GM12874 (cell line): Measurements from ENCODE around the gene PRLH.

Experiments used
- CTCF ChIP-seq: IDR thresholded peaks from 2 replicates; pipeline ENCODE4 v1.5.1; 2011; ENCODE audit warnings: low read depth, mild to moderate bottlenecking, control low read depth, low read length, moderate library complexity; ENCODE audit not compliant: insufficient read depth

PRLH gene

DNA sequence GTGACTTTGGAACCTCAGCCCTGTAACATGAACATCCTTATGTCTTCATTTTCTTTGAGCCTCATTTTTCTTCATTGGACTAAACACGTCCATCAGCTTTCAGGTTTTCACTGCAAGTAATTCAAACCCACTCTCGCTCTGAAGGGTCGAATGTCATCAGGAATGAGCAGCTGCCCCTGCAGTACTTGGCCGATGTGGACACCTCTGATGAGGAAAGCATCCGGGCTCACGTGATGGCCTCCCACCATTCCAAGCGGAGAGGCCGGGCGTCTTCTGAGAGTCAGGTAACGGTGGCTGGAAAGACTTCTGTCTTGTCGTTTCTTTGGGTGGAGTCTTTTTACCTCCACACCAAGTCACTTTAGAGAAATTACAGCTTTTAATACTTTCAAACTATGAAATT, 39.1 kb upstream of the PRLH start:
- no peak for TF ChIP-seq CTCF

DNA sequence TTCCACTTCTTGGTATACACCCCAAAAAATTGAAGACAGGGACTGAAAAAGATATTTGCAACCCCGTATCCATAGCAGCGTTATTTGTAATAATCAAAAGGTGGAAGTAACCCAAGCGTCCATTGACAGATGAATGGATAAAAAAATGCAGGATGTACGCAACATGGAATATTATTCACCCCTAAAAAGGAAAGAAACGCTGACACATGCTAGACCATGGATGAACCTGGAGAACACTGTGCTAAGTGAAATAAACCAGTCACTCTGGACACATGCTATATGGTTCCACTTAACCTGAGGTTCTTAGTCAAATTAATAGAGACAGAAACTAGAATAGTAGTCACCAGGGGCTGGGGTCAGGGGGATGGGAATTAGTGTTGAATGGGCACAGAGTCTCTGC, 38.6 kb upstream of the PRLH start:
- TF ChIP-seq CTCF: no peak

DNA sequence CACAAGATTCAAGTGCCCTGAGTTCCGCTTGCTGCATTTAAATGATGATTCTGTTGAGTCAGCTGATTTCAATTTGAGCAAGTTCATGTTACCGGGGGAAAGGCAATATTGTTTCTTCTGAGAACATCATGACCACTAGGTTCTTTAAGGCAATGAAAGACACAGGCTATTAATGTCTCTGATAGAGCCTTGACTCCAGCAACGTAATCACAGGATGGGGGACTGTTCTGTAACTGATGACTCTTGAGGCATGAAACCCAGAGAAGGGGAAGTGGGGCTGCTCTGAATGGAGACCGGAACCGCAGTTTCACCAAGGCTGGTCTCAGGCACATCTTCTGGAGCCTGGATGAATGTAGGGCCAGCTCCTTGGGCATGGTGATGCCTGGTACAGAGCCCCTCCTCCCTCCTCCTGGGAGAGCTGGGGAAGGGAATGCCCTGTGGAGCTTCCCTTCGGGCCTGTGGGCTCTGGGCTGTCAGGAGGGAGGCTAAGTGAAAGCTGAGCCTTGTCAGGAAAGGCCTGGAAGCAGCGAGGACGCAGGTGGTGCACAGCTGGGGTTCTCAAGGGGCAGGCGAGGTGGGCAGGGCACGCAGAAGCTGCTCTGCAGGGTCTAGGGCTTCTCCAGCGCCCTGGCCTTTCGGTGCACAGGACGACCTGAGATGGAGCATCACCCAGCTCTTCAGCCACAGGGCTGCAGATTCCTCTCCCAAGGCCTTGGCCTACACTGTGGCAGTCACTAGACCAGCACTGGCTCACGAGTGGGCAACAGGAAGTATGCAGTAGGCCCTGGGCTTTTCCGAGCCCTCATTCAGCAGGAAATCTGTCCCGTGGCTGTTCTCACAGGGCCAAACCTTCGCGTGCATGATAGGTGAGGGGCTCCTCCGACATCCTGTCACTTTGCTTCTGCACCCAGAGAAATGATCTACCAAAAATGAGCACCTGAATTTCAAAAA, 36.6 kb upstream of the PRLH start:
- no peak for TF ChIP-seq CTCF

DNA sequence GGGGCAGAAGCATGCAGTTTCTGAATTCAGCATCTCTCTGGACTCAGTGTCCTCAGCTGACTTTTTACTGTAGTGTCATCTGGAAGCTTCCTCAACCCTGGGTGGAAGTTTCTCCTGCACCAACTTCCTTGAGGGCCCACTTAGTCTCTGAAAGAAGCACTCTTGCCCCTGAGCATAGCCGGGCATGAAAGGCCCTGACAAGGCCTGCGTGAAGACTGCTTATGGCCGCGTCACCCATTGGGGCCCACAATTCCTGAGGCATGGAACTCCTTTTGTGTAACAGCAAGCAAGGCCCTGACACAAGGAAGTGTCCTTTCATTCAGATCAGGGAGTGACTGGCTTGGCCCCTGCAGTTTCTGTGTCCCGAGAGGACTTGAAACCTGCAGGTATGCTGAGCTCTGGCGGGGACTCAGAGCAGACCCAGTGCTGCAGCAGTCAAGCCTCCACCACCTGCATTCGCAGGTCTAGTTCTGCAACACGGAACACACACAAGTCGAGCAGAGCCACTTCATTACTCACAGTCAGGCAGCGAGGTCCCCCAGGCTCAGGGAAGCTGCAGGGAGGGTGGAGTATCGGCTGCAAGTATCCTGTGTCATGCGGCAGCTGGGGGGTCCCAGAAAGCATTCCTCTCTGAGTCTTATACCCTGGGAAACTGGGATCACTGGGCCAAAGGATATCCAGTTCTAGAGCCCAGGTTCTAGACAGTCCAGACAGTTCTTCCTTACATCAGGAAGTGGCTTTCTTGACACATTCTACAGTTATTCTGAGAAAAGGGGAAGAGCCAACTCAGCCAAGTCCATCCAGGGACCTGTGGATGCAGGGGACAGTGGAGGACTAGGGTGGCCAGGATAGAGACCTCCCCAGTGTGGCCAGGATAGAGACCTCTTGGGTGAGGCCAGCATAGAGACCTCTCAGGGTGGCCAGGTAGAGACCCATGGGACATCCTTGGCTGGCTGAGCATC, 35.6 kb upstream of the PRLH start:
- no peak for TF ChIP-seq CTCF

- no peak for TF ChIP-seq CTCF
Observed at GRCh38 chr2:237532160-237532559, 34.2 kb upstream of the PRLH start.

DNA sequence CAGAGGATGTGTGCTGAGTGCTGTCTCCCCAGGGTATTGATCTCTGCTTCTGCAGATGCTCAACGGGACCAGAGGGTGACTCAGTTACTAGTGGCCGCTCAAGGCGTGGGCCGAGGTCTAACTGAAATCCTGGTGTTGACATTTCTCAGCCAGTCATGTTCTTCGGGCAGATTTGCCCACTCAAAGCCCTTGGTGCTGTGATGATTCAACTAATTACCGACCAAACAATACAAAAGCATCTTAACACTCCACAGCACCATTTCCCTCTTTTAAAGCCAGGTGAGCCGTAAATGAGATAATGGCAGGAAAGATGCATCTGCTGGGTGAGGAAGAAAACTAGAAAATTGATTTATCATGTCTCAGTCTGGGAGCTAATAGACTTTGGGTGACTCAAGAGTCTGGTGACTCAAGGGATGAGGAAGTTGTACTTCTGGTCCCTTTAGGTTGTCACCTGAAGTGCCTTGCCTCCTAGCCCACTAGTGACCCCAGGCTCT, 32.7 kb upstream of the PRLH start:
- TF ChIP-seq CTCF: no peak

DNA sequence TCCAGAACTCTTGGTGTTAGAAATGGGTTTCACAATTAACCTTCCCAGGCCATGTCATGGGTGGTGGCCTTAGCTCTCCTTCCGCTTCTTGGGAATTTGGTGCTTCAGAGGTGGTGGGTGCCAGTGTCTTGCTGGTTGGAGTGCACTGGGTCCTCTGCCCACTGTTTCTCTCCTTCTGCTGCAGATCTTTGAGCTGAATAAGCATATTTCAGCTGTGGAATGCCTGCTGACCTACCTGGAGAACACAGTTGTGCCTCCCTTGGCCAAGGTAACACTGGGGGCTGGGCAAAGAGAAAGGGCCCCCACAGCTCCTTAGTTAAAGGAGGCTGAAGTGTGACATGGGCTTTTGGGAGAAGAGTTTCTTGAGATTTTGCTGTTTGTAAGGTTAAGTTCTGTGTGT, 32.0 kb upstream of the PRLH start:
- no peak for TF ChIP-seq CTCF
